Stimulated activated CD4-positive, alpha-beta T cell treated with anti-CD3 and anti-CD28 coated beads, TNF-alpha, amount 100 ng/mL, for 48 hours (primary cell): ENCODE results near the gene RASAL2.
"Not testable (repeated sequence)": the region's sequence is repeated elsewhere in the genome, so short reads cannot be mapped to it uniquely, and the experiment has no call there.

ENCODE experiments used
- DNase-seq, 3 donors: peaks; one replicate each; pipeline ENCODE4 v3.0.0-alpha.2; 2020; ENCODE audit warnings: low read depth in 3 of 3

The RASAL2 gene

DNA sequence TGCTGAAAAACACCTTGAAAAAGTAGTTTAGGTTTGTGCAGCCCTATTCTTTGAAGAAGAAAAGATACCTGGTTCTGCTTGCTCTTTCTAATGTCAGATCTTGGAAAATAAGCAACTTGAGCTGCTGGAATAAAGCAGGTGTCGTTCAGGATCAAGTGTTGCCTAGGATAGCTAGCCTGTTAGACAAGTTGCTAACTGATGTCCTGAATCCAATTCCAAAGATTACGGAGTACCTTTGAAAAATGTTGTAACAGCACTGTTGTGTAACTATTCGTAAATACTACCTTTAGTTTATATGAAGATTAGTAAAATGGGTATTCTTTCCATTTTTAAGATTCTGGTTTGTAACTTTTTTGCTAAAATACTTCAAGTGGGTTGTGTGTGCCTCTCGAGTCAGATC is 251.3 kb downstream of the RASAL2 start:
- DNase-seq: no peak

DNA sequence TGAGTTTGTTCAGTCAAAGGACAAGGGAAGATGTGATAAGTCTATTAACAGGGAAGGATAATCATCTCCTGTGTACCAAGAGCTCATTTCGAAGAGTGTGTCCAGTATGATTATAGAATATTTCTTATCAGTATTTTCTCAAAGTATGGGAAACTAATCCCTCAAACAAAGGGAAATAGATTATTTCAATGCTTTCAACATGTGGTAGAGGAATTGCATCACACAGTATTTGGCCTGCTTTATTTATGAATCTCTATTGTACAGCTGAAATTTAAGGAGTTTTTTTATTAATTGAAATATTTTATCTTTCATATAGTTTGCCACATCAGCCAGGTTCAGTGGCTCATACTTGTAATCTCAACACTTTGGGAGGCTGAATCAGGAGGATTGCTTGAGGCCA is 251.9 kb downstream of the RASAL2 start:
- no peak for DNase-seq

DNA sequence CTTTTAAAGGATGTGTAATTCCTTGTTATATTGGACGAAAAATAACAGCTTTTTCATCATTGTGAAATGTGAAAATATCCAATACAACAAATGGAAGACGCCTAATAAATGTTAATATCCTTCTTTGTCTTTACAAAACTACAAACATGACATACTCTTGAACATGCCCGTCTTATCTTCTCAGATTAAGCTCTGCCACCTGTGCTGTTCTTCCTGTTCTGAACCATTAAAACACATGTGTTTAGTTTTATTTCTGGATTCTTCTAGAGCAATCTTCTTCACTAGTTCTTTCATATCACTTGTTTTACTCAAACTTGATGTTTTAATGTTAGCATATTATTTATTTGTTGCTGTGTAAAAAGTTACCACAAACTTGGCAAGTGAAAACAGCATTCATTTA is 255.9 kb downstream of the RASAL2 start:
- no peak for DNase-seq

DNA sequence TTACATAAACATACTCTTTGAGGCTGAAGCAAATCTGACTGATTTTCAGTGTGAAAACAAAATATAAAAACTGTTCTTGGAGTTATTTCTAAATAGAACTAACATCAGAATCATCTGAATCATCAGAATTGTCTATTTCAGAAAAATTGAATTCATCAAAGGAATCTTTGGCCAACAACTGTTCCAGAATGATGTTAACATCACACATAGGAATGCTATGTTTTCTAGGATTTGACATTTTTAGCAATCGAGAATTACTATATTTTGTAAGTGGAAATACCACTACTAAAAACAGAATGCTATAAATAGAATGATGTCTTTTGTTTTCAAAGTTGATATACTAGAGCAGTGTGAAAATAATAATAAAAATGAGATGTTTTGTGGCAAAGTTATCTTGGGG is 258.0 kb downstream of the RASAL2 start:
- DNase-seq: not testable (repeated sequence)

DNA sequence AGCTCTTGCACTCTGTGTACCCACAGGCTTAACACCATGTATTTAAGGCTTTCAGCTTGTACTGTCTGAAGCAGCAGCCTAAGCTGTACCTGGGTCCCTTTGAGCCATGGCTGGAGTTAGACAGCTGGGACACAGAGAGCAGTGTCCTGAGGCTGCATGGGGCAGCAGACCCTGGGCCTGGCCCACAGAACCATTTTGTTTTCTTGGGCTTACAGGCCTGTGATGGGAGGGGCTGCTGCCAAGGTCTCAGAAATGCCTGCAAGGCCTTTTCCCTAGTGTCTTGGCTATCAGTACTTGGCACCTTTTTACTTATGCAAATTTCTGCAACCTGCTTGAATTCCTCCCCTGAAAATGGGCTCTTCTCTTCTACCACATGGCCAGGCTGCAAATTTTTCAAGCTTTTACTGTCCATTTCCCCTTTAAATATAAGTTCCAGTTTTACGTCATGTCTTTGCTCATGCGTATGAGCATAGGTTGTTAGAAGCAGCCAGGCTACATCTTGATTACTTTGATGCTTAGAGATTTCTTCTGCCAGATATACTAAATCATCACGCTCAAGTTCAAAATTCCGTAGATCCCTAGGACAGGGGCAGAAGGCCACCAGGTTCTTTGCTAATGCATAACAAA is 259.0 kb downstream of the RASAL2 start:
- no peak for DNase-seq

DNA sequence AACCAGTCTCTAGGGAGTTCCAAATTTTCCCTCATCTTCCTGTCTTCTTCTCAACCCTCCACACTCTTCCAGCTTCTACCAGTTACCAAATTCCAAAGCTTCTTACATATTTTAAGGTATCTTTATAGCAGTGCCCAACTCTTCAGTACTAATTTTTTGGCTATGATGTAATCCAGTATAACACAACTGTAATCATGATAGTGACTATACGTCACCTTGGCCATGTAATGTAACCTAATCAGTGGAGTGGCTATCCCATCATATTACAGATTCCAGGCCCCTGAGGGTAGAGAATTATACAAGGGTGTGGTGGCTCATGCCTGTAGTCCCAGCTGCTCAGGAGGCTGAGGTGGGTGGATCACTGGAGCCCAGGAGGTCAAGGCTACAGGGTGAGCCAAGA is 259.6 kb downstream of the RASAL2 start:
- DNase-seq: no peak

DNA sequence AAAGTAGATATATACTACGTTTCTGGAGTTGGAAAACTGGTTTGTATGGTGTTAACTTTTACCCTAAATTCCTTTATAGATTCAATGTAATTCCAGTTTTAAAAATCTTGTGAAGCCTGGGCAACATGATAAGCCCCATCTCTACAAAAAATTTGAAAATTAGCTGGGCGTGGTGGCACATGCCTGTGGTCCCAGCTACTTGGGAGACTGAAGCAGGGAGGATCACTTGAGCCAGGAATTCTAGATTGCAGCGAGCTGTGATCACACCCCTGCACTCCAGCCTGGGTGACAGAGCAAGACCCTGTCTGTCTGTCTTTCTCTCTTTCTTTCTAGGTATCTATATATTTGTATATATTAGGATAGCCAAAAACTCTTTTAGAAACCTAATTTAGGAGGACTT is 260.9 kb downstream of the RASAL2 start:
- no peak for DNase-seq

DNA sequence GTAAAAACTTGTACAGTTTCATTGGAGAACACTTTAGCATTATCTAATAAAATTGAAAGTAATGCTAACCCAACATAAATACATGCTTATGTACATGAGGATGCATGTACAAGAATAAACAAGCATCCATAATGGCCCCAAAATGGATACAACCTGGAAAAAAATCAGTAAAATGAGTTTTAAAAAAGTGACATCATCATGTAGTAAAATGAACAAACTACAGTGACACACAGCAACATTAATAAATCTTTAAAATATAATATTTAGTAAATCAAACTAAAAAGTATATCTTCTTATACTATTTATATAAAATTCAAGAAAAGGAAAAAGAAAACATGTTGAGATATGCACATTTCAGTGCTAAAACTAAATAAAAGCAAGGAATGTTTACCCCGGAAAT is 262.4 kb downstream of the RASAL2 start:
- no peak for DNase-seq

DNA sequence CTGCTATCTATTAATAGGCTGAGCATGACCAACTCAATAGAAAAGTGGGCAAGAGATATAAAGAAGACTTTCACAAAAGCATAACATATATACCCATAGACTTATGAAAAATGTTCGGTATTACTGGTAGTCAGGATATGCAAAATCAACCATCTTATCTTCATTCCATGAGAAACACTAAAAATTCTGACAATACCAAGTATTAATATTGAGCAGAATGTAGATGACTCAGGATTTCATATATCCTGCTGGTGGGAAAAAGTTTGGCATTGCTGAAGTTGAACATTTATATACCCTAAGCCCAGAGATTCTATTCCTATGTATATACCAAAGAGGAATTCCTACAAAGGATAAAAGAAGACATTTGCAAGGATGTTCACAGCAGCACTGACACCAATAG is 264.6 kb downstream of the RASAL2 start:
- DNase-seq: no peak

DNA sequence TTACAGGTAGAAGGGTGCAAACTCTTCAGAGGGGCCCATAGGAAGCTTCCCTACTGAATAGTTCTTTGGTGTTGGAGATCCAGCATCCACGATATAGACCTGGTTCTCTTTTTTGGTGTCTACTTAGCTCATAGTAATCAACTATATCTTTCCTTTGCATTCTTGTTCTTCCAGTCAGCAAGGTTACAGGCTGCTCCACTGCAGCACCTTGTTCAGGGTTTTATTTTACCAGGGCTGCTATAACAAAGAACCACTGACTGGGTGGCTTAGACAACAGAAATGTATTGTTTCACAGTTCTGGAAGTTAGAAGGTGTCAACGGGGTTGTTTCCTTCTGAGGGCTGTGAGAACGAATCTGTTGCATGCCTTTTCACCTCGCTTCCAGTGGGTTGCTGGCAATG is 266.5 kb downstream of the RASAL2 start:
- DNase-seq: no peak

DNA sequence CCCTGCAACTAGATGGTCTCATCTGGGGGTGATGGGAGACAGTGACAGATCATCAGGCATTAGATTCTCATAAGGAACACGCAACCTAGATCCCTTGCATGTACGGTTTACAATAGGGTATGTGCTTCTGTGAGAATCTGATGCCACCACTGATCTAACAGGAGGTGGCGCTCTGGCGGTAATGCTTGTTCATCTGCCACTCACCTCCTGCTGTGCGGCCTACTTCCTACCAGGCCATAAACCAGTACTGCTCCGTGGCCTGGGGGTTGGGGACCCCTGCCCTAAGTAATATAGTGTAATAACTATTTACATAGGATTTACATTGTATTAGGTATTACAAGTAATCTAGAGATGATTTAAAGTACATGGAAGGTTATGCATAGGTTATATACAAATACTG is 267.9 kb downstream of the RASAL2 start:
- no peak for DNase-seq

DNA sequence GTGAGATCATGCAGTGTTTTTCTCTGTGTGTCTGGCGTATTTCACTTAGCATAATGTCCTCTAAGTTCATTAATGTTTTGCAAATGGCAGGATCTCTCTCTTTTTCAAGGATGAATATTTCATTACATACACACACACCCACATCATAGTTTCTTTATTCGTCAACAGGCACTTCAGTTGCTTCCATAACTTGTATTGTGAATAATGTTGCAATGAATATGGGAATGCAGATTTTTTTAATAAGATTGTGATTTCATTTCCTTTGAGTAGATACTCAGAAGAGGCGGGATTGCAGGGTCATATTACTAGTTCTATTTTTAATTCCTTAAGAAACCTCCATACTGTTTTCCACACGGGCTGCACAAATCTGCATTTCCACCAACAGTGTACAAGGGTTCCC is 268.8 kb downstream of the RASAL2 start:
- DNase-seq: no peak

DNA sequence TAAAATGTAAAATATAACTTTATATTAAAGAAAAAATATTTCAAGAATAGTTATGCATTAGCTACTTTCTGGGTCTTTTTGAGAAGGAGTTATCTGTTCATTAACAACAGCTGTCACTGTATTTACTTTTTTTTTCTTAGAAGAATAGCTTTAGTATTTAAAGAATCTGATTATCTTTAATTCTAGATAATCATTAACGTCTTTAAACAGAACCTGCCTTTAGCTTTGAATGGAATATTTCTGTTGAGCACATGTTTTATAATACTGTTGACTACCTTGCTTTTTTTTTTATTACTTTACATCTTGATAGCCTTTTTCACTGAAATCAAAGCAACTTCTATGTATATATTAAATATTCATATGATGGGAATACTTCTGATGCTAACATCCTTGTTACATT is 270.9 kb downstream of the RASAL2 start:
- DNase-seq: no peak

DNA sequence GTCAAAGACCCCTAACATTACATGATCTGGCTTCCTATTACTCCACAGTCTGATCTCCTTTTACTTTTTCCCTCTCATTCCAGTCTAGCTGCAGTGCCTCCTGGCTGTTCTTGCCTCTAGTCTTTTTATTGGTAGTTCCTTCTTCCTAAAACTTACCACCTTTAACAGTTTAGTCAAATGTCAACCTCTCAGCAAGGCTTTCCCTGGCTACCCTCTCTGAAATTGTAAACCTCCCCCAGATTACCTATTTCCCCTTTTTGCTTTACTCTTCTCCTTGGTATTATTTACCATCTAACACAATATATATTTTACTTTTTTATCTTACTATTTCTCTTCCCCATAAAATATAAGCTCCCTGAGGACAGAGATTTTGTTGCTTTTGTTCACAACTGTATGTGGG is 273.2 kb downstream of the RASAL2 start:
- no peak for DNase-seq

DNA sequence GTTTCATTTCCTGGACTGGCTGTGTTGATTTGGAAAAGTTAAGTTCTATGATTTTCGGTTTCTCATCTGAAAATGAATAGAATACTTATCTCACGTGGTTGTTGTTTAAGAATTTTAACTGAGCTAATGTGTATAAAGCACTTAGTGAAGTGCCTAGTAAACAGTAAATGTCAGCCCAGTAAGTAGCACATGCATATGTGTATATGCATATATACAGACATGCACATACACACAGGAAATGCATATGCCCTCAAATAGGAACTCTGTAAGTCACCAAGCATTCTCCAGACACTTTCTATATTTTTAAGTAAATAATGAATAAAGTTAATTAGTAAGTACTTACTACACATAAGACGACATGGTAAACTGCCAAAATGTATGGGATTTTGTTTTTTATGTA is 274.3 kb downstream of the RASAL2 start:
- DNase-seq: no peak

DNA sequence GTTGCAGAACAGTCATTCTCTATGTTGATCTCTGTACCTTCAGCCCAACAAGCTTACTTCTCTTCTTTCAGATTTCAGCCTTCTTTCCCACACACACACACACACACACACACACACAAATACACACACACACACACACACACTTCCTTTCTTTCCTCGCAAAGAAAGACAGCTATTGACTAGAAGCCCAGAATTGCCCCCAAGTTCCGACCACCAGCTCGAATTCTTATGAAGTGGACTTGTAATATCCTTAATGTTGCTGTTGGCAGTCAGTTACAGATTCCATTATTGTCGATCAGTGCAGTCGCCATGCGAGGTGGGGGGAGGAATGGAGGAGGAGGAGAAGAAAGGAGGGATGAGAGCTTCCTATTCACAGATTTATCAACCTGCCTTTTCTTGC is 277.3 kb downstream of the RASAL2 start:
- no peak for DNase-seq

DNA sequence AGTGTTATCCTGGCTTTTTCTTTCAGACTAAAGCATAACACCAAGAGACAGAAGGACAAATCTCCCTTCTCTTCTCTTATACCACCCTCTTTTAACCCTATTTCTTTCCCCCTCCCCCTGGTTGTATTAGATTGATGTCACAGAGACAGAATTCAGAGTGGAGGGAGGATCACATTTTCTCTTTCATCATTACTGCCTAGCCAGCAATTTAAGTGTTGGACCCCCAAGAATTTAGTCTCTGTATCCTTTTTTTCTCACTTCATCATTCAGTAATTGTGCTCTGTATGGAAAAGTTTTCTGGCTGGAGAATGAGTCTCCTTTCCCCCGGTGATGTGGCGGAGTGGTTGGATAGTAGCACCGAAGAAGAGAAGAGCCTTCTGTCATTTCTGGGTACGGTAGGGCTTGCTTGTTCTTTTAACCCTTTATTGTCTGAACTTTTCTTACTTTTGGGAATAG is 278.1 kb downstream of the RASAL2 start:
- no peak for DNase-seq

DNA sequence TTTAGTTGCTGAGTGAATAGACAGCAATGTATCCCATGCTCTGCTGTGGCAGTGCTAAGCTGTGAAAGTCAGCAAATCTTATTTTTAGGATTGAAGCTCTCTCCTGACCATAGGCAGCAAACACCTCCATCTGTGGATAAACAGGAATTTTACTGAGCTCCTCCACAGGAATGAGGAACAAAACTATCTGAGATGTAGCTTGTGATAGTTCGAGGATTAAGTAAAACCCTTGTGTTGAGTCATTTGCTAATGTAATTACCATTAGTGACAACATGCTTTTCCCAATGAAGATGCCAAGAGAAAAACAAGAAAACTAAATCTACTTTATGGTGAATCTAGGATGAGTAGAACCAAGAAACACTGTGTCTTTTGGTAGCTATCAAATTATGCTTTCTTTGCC is 280.1 kb downstream of the RASAL2 start:
- DNase-seq: no peak

DNA sequence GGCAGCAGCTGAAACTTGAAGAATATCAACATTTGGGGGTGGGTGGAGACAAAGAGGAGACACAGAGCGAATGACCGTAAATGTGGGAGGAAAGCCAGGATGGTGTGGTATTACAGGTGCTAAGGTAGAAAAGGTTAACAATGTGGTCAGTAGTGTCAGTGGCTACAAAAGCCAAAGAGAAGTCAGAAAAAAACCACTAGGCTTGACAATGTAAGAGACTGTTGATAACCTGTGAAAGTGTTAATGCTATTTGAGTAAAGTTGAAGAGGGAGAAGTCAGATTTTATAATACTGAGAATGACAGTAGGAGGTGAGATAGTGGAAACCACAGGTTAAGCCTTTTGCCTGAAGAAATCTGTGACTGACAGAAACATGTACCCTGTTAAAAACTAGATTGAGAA is 282.1 kb downstream of the RASAL2 start:
- no peak for DNase-seq

DNA sequence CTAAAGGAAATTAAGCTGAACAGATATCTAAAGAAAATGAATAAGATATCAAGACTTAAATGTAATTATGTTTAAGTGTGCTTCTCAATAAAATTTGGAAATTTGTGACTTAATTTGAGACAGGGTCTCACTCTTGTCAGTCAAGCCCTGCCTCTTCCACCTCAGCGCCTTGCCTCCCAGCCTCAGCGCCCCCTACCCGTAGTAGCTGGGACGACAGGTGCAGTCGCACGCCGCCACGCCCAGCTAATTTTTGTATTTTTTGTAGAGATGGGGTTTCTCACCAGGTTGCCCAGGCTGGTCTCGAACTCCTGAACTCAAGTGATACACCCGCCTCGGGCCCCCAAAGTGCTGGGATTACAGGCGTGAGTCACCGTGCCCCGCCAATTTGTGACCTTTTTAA is 285.9 kb downstream of the RASAL2 start:
- DNase-seq: peak in 1 of 3 donors; percentile 0

DNA sequence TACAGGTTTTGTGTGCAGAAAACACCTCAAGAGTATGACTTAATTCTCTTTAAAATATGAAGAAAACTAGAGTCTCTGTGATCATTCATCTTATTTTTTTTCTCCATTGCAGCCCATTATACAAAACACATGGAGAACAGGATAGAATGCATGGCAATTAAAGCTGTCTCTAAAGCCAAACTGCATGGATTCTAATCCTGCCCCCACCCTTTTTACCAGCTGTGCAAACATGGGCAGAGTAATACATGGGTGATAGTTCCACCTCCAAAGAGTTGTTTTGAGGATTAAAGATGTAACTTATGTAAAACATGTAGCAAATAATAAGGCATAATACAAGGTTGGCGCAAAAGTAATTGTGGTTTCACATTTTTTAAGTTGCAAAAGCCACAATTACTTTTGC is 288.5 kb downstream of the RASAL2 start:
- DNase-seq: no peak

DNA sequence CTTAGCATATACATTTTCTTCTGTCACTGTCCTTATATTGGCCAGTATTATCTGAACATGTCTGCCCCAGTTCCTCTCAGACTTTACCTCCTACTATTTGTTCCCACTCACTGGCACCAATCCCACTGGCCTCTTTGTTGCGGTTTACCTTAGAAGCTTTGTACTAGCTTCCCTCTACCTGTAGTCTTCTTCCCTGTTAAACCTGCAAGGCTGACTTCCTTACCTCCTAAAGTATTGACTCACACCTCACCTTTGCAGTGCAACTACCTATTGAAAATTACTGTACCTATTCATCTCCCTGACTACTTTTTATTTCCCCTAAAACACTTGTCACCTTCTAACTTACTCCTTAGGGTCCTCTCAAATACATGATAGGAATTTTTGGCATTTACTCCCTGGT is 291.8 kb downstream of the RASAL2 start:
- no peak for DNase-seq

DNA sequence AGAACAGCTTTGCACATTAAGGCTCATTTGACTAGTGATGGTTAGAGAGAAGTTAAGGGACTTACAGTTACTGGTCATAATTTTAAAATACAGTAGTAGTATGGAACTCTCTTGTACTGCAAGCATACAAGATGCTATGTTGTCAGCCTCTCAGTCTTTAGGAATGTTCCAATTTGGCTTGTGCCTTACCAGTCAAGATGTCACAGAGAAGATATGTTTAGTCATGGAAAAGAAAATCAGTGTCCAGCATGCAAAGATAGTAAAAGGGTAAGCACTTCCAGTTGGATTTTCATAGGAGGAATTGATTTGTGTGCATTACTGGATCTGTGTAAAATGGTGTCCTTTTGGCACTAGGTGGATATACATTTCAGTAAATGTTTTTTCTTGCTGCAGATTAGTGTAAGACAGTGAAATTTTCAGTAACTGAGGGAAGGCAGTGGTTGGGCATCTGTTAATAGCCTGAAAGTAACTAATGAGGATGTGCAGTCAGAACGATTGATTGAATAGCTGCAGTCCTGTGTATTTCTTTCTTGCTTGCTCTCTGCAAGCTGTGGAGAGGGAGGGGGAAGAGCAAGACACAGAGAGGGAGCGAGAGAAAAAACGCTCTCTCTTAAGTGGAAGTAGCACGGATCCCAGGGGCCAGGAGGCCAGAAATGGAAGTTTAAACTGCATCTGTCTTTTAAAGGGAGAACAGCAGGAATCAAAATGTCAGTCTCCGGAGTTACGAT is 294.7 kb downstream of the RASAL2 start:
- no peak for DNase-seq

DNA sequence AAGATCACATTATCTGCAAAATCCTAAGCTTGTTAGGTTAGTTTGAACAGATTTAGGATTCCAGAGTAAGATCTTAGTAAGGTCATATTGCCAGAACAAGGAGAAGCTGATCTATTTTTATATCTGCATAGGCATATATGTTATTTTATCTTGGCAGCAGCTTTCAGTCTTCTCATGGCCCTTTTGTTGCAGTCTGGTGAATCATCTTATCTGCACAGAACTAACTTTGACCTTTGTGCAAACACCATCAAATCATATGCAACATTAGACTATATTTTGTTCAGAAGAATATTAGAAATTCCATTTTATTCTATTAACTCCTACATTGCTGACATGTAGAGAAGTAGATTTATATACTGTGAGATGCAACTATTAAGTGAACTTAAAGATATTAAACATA is 295.5 kb downstream of the RASAL2 start:
- DNase-seq: no peak
